ENCODE results near the gene NBL1.

NBL1 gene

GRCh38 chr1:19665496-19666465, 21.7 kb downstream of the NBL1 start:
- no peak for DNase-seq (ENCODE audit: low read depth in 2 of 2)

GRCh38 chr1:19668888-19669287, 24.8 kb downstream of the NBL1 start:
- DNase-seq (ENCODE audit: low read depth in 2 of 2): no peak

GRCh38 chr1:19670787-19671186, 26.7 kb downstream of the NBL1 start:
- DNase-seq (ENCODE audit: low read depth in 2 of 2): no peak

- DNase-seq (ENCODE audit: low read depth in 2 of 2): no peak
Observed at GRCh38 chr1:19672237-19672636, 28.1 kb downstream of the NBL1 start.

- no peak for DNase-seq (ENCODE audit: low read depth in 2 of 2)
Observed at GRCh38 chr1:19675797-19676196, 31.7 kb downstream of the NBL1 start.

GRCh38 chr1:19676438-19676922, 32.4 kb downstream of the NBL1 start:
- DNase-seq (ENCODE audit: low read depth in 2 of 2): no peak

GRCh38 chr1:19678493-19678892, 34.4 kb downstream of the NBL1 start:
- DNase-seq (ENCODE audit: low read depth in 2 of 2): no peak

- DNase-seq (ENCODE audit: low read depth in 2 of 2): no peak
Observed at GRCh38 chr1:19678931-19679453, 34.9 kb downstream of the NBL1 start.

GRCh38 chr1:19679691-19680090, 35.6 kb downstream of the NBL1 start:
- DNase-seq (ENCODE audit: low read depth in 2 of 2): no peak

GRCh38 chr1:19680644-19681043, 36.5 kb downstream of the NBL1 start:
- DNase-seq (ENCODE audit: low read depth in 2 of 2): no peak

- DNase-seq (ENCODE audit: low read depth in 2 of 2): no peak
Observed at GRCh38 chr1:19682257-19682656, 38.1 kb downstream of the NBL1 start.

- no peak for DNase-seq (ENCODE audit: low read depth in 2 of 2)
Observed at GRCh38 chr1:19682901-19683300, 38.8 kb downstream of the NBL1 start.

GRCh38 chr1:19683351-19683750, 39.2 kb downstream of the NBL1 start:
- no peak for DNase-seq (ENCODE audit: low read depth in 2 of 2)

GRCh38 chr1:19684677-19685076, 40.6 kb downstream of the NBL1 start:
- no peak for DNase-seq (ENCODE audit: low read depth in 2 of 2)

GRCh38 chr1:19685994-19686393, 41.9 kb downstream of the NBL1 start:
- no peak for DNase-seq (ENCODE audit: low read depth in 2 of 2)

- DNase-seq (ENCODE audit: low read depth in 2 of 2): no peak
Observed at GRCh38 chr1:19687414-19687813, 43.3 kb downstream of the NBL1 start.

- peak; percentile 10 to 33 for DNase-seq (ENCODE audit: low read depth in 2 of 2)
Observed at GRCh38 chr1:19688041-19688842, 44.1 kb downstream of the NBL1 start.

GRCh38 chr1:19689085-19689757, 45.1 kb downstream of the NBL1 start:
- DNase-seq (ENCODE audit: low read depth in 2 of 2): no peak

GRCh38 chr1:19689856-19690255, 45.7 kb downstream of the NBL1 start:
- DNase-seq (ENCODE audit: low read depth in 2 of 2): no peak

- DNase-seq (ENCODE audit: low read depth in 2 of 2): no peak
Observed at GRCh38 chr1:19690342-19690741, 46.2 kb downstream of the NBL1 start.

GRCh38 chr1:19694298-19694697, 50.2 kb downstream of the NBL1 start:
- no peak for DNase-seq (ENCODE audit: low read depth in 2 of 2)

GRCh38 chr1:19695772-19696171, 51.7 kb downstream of the NBL1 start:
- DNase-seq (ENCODE audit: low read depth in 2 of 2): no peak

Data from stimulated activated CD8-positive, alpha-beta memory T cell treated with anti-CD3 and anti-CD28 coated beads, Interleukin-7, amount 100 ng/mL, for 4 hours (primary cell).